Measurements from ENCODE around the gene SYT7. TPM values are rescaled to one million over a fixed set of nuclear protein-coding genes. Genes with fewer than 3 reads are reported as not detected.

Gene SYT7
- total and polyA plus RNA-seq, 11 donors, result 12.4 to 34.7 (median 17.4) TPM

DNA sequence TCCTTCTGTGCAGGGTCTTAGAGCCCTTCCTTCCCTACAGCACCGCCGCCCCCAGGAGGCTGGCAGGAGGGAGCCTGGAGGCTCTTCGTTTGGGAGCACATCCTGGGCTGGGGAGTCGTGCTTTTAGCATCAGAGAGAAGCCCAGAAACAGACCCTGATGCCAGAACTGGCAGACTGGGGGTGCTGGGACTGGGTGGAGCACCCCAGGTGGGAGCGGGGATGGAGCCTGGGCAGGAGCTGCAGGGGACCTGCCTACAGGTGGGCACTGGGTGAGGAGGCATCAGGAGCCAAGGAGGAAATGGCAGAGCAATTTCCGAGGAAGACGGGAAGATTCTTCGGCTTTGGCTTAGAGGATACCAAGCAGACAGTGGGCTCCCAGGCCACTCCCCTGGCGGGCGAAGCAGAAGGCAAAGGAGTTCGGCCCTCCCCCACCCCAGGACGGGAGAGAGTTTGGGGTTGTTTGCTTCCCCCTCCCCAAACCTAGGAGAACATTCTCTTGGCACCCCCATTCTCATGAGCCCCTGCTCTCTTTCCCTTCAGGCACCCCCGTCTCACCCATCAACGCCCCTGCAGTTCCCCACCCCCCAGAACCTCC is 1.1 kb downstream of the SYT7 start:
- peak overlapping the region in 9 of 12 donors; percentile 38 to 83 (median 61) for H3K4me3 ChIP-seq
- ATAC-seq, result no peak

DNA sequence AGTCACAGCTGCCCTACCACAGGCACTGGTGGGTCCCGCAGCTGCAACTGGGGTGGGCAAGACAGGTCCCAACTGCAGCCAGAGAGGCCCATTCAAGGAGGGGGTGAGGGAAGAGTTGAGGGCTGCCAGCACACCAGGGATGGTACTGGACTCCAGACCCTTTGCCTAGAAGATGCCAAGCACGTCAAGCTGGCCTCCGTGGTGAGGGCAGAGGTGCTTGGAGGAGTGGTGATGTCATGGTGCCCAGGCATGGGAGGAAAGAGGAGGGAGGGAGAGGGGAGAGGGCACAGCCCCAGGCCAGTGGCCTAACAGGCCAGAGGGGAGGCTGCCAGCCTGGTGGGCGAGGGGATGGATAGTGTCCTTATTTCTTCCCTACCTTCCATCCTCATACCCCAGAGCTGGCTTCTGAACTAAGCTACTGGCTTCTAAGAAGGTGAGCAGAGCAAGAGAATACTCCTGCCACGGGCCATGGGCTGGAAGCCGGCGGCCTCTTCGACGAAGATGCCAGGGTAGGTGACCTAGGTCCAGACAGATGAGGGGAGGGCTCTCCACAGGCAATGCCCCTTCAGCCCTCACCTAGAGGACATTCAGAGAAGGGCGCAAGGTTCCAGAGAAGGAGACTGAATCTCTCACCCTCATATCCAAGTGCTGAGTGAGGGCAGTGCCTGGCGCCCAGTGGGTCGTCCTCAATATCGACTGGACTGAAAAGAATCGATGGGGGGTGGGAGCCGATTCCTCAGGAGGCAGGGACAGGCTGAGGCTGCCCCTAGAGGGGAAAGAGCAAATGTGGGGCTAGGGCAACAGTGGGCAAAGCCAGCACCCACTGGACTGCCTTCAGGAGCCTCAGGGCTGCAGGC is 1.8 kb downstream of the SYT7 start:
- WGBS, 4 donors, result 74 to 82% (median 78%) methylated on average over 14 to 15 of the region's 15 CpGs
- DNase-seq, result no peak

More for the DNA sequence above, 1.1 kb downstream of the SYT7 start:
- Histone ChIP-seq H3K9me3 (no peaks in the 10 kb centered on the region), H3K27me3 (peaks cover 0 to 36% (median 2%) of the 10 kb centered on the region in 9 donors), H3K27ac (no peak overlapping the region), H3K36me3 (no peaks in the 10 kb centered on the region), H3K4me1 (peaks cover 0 to 45% (median 14%) of the 10 kb centered on the region in 12 donors)
- TF ChIP-seq, protein P1, sequence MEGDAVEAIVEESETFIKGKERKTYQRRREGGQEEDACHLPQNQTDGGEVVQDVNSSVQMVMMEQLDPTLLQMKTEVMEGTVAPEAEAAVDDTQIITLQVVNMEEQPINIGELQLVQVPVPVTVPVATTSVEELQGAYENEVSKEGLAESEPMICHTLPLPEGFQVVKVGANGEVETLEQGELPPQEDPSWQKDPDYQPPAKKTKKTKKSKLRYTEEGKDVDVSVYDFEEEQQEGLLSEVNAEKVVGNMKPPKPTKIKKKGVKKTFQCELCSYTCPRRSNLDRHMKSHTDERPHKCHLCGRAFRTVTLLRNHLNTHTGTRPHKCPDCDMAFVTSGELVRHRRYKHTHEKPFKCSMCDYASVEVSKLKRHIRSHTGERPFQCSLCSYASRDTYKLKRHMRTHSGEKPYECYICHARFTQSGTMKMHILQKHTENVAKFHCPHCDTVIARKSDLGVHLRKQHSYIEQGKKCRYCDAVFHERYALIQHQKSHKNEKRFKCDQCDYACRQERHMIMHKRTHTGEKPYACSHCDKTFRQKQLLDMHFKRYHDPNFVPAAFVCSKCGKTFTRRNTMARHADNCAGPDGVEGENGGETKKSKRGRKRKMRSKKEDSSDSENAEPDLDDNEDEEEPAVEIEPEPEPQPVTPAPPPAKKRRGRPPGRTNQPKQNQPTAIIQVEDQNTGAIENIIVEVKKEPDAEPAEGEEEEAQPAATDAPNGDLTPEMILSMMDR (IDR thresholded peaks at IDR 0.05), result no peak
- no peak for TF ChIP-seq POLR2A (IDR thresholded peaks at IDR 0.05)
- no peak for DNase-seq
- intact Hi-C loops (cut with DNase I), result loop anchor here (1.0 to 10.0 kb wide), 13 partner anchors 47 to 133 kb away; a partner anchor contains a TSS
- WGBS, 4 donors, result 34 to 49% (median 40%) methylated on average over 10 to 14 of the region's 14 CpGs

DNA sequence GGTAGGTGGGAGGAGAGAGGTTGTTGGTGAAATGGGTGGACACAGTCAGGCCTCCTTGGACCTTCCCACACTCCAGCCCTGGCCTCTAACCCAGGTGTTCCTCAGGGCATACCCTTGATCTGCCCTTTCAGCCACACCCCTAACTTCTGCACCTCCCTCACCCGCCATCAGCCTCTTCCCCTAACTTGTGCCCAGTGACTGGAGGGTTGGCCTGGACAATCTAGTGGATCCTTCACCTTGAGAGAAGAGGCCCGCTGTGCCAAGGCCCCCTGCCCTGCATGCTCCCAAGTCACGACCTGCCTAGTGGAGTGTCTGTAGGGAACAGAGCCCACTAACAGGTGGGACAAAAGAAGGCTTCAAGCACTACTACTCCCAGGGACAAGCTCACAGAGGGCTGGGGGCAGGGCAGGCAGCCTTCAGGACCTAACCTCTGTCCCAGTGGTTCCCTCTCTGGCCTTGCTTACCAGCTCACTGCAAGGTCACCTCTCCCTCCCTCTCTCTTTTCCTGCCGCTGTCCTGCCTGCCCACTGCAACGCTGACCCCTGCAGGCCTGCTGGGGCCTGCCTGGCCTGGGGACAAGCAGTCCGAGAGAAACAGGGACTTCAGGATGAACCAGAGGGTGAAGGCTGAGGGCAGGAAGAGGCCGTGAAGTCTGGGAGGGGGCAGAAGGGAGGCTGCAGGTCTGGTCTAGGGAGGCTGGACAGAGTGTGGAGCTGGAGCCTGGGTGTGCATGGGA is 3.3 kb downstream of the SYT7 start:
- Histone ChIP-seq H3K36me3 (no peaks in the 10 kb centered on the region), H3K27ac (peak overlapping the region in 8 of 12 donors; percentile 21 to 64 (median 57)), H3K4me1 (peaks cover 0 to 49% (median 14%) of the 10 kb centered on the region in 12 donors), H3K27me3 (peaks cover 0 to 27% (median 2%) of the 10 kb centered on the region in 9 donors), H3K9me3 (no peaks in the 10 kb centered on the region), H3K4me3 (no peak overlapping the region)
- ATAC-seq (peak; percentile 18 to 56 (median 42)), DNase-seq (peak in 4 of 5 donors; percentile 42 to 71 (median 59))
- 55 to 71% (median 60%) methylated on average over 7 of the region's 7 CpGs for WGBS, 4 donors
- intact Hi-C loops (cut with DNase I), result loop anchor here in 9 of 10 donors (2.0 to 10.0 kb wide), 11 partner anchors 43 to 131 kb away; a partner anchor contains a TSS
- TF ChIP-seq, protein P1 (IDR thresholded peaks at IDR 0.05), result peak in 11 of 12 donors; percentile 21 to 55 (median 39)
- no peak for TF ChIP-seq POLR2A (IDR thresholded peaks at IDR 0.05)

More for the DNA sequence above, 1.8 kb downstream of the SYT7 start:
- Histone ChIP-seq H3K36me3 (no peaks in the 10 kb centered on the region), H3K27me3 (peaks cover 0 to 36% (median 2%) of the 10 kb centered on the region in 9 donors), H3K4me1 (peaks cover 0 to 45% (median 14%) of the 10 kb centered on the region in 12 donors), H3K4me3 (peak overlapping the region in 1 of 12 donors; percentile 66), H3K9me3 (no peaks in the 10 kb centered on the region), H3K27ac (no peak overlapping the region)
- no peak for ATAC-seq
- no peak for TF ChIP-seq POLR2A (IDR thresholded peaks at IDR 0.05)
- TF ChIP-seq, protein P1 (IDR thresholded peaks at IDR 0.05), result peak in 1 of 12 donors; percentile 2
- intact Hi-C loops (cut with DNase I), result loop anchor here in 9 of 10 donors (2.0 to 10.0 kb wide), 10 partner anchors 47 to 132 kb away; a partner anchor contains a TSS

Measured in heart left ventricle (tissue), 16 donors.